ENCODE results near the gene SLC16A4. TPM values are rescaled to one million over a fixed set of nuclear protein-coding genes. Genes with fewer than 3 reads are reported as not detected.

The SLC16A4 gene
- total RNA-seq, 1 experiment from 2014 or later, result 0.46 TPM

DNA sequence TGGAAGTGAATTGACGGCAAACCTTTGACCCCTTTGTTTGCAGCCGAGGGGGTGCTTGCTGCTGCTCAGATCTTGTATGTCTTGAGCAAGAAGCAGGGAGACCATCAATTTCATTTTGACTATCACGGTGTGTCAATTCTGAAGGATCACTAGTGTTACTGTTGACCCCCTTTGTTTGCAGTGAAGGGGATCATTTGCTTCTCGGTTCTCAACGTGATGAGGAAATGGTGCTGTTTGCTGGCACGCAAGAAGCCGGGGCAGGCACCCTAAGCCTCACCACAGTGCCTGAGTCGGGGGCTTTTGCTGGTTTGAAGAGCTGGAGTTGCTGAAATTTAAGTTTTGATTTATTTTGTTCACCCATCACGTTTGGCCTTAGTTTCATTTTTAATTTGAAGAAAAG is 44.1 kb downstream of the SLC16A4 start:
- ChIA-PET CTCF (no interaction called here), POLR2A (no interaction called here)
- intact Hi-C loops (cut with micrococcal nuclease; ENCODE audit: unreplicated experiment) (no loop called here), in situ Hi-C loops (cut with HindIII; ENCODE audit: low pct_unique_long_range_greater_than_20kb, low sequenced_read_pairs) (no loop called here)
- H3K36me3 ChIP-seq (ENCODE audit: control insufficient read depth, insufficient read depth, low read length), result peaks cover 21% of the 10 kb centered on the region; the same call in 1 of the 2 replicates
- H3K4me1 ChIP-seq (ENCODE audit: control insufficient read depth, insufficient read depth, low read length), result peaks cover 43% of the 10 kb centered on the region; the same call in 1 of the 2 replicates
- H3K27ac ChIP-seq (ENCODE audit: low read length), result no peak overlapping the region
- H3K9me3 ChIP-seq (ENCODE audit: control insufficient read depth, insufficient read depth, low read depth, low read length), result no peaks in the 10 kb centered on the region
- no peak for DNase-seq (ENCODE audit: low read depth, low spot score)
- no peaks in the 10 kb centered on the region for H3K27me3 ChIP-seq (ENCODE audit: control insufficient read depth, insufficient read depth, low read length)
- no peak for ATAC-seq
- no peak for TF ChIP-seq TCF7L2 (IDR thresholded peaks at IDR 0.05; ENCODE audit: low read depth, low read length)
- TF ChIP-seq POLR2AphosphoS5 (IDR thresholded peaks at IDR 0.05; ENCODE audit: low read depth, low read length), result no peak
- BruUV-seq (replicated peaks), result no TSS peak
- H3K4me3 ChIP-seq (ENCODE audit: low read depth in 2 of 2, low read length in 2 of 2), result no peak overlapping the region

DNA sequence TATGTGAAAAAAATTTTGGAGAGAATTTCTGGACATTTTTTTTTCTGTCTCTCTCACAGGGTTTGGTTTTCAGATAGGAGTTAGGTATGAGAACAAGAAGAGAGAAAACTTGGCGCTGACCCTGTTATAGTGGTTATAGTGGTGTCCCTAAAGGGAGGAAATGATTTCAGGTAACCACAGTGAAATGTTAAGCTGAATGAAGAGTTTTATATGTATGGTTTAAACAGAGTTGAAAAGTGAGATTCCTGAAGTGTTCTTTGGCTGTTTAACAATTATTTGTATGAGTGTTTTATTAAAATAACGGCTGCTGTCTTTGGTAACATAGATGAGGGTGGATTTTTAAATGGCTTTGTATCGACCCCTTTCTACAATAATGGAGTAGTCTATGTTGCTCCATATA is 45.3 kb downstream of the SLC16A4 start:
- Histone ChIP-seq H3K9me3 (ENCODE audit: control insufficient read depth, insufficient read depth, low read depth, low read length) (no peaks in the 10 kb centered on the region), H3K27me3 (ENCODE audit: control insufficient read depth, insufficient read depth, low read length) (no peaks in the 10 kb centered on the region), H3K36me3 (ENCODE audit: control insufficient read depth, insufficient read depth, low read length) (peaks cover 22% of the 10 kb centered on the region; the same call in 1 of the 2 replicates), H3K4me1 (ENCODE audit: control insufficient read depth, insufficient read depth, low read length) (peaks cover 43% of the 10 kb centered on the region; the same call in 1 of the 2 replicates), H3K4me3 (ENCODE audit: low read depth in 2 of 2, low read length in 2 of 2) (no peak overlapping the region), H3K27ac (ENCODE audit: low read length) (no peak overlapping the region)
- TF ChIP-seq, protein P1, sequence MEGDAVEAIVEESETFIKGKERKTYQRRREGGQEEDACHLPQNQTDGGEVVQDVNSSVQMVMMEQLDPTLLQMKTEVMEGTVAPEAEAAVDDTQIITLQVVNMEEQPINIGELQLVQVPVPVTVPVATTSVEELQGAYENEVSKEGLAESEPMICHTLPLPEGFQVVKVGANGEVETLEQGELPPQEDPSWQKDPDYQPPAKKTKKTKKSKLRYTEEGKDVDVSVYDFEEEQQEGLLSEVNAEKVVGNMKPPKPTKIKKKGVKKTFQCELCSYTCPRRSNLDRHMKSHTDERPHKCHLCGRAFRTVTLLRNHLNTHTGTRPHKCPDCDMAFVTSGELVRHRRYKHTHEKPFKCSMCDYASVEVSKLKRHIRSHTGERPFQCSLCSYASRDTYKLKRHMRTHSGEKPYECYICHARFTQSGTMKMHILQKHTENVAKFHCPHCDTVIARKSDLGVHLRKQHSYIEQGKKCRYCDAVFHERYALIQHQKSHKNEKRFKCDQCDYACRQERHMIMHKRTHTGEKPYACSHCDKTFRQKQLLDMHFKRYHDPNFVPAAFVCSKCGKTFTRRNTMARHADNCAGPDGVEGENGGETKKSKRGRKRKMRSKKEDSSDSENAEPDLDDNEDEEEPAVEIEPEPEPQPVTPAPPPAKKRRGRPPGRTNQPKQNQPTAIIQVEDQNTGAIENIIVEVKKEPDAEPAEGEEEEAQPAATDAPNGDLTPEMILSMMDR (IDR thresholded peaks at IDR 0.05), result no peak
- TF ChIP-seq TCF7L2 (IDR thresholded peaks at IDR 0.05; ENCODE audit: low read depth, low read length) (no peak), SIN3A (IDR thresholded peaks at IDR 0.05; ENCODE audit: borderline replicate concordance, insufficient read depth, low read depth, low read length) (no peak)
- no peak for ATAC-seq
- BruUV-seq (replicated peaks), result no TSS peak
- ChIA-PET CTCF (no interaction called here), POLR2A (interaction anchor here (0.7 kb wide), 1 partner anchor 11 kb away, joined by 3 read pairs; no protein-coding TSS in a partner anchor)
- in situ Hi-C loops (cut with HindIII; ENCODE audit: low pct_unique_long_range_greater_than_20kb, low sequenced_read_pairs) (no loop called here), intact Hi-C loops (cut with micrococcal nuclease; ENCODE audit: unreplicated experiment) (no loop called here)
- DNase-seq (ENCODE audit: low read depth, low spot score), result no peak

DNA sequence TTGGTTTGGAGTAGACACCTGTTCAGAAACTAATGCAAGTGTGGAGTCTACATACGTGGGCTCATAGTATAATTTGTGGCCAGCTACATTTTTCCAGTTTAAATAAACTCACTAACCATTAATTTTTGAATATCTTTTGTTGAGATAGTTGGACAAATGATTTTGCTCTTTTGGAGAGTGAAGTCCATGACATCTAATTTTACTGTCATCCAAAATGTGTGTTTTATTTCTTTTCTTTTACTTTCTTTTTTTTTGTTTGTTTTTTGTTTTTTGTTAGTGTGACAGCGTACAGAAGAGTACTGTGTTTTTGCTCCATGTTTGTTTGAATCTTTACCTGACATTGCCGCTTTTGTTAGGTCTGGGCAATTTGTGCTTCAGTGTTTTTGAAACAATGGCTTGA is 46.7 kb downstream of the SLC16A4 start:
- CTCF ChIA-PET, result no interaction called here
- Histone ChIP-seq H3K9me3 (ENCODE audit: control insufficient read depth, insufficient read depth, low read depth, low read length) (no peaks in the 10 kb centered on the region), H3K36me3 (ENCODE audit: control insufficient read depth, insufficient read depth, low read length) (peaks cover 23% of the 10 kb centered on the region), H3K27ac (ENCODE audit: low read length) (no peak overlapping the region), H3K27me3 (ENCODE audit: control insufficient read depth, insufficient read depth, low read length) (no peaks in the 10 kb centered on the region), H3K4me3 (ENCODE audit: low read depth in 2 of 2, low read length in 2 of 2) (peak overlapping the region; percentile 4 to 88; a peak in 2 of 4 replicates), H3K4me1 (ENCODE audit: control insufficient read depth, insufficient read depth, low read length) (peaks cover 43% of the 10 kb centered on the region; the same call in 1 of the 2 replicates)
- TF ChIP-seq, protein P1 (IDR thresholded peaks at IDR 0.05), result no peak
- in situ Hi-C loops (cut with HindIII; ENCODE audit: low pct_unique_long_range_greater_than_20kb, low sequenced_read_pairs) (no loop called here), intact Hi-C loops (cut with micrococcal nuclease; ENCODE audit: unreplicated experiment) (no loop called here)
- no TSS peak for BruUV-seq (replicated peaks)
- POLR2A ChIA-PET, result no interaction called here
- DNase-seq (ENCODE audit: low read depth, low spot score), result no peak
- no peak for ATAC-seq

DNA sequence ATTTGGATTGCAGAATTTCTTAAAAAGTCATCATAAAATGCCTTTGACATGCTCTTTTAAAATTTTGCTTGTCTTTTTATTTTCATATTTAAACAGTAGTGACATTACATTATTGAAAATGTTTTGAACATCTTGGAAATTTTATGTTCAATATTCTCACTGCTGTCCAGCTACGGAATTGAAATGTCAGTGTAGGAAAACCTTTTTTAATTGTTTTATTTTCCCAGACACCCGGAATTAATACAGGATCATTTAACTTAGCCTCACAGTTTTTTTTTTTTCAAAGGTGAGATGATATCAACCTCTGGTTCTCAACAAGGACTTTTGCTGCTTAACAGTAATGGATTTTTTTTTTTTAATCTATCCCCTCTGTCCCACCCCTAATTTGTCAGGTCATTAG is 47.6 kb downstream of the SLC16A4 start:
- Histone ChIP-seq H3K27me3 (ENCODE audit: control insufficient read depth, insufficient read depth, low read length) (no peaks in the 10 kb centered on the region), H3K36me3 (ENCODE audit: control insufficient read depth, insufficient read depth, low read length) (peaks cover 23% of the 10 kb centered on the region), H3K4me1 (ENCODE audit: control insufficient read depth, insufficient read depth, low read length) (peaks cover 39% of the 10 kb centered on the region; the same call in 1 of the 2 replicates), H3K4me3 (ENCODE audit: low read depth in 2 of 2, low read length in 2 of 2) (peak overlapping the region; percentile 29 to 88; a peak in 3 of 4 replicates), H3K27ac (ENCODE audit: low read length) (0 out of 2 replicates have a peak overlapping the region, but pooled peaks have one; percentile 34), H3K9me3 (ENCODE audit: control insufficient read depth, insufficient read depth, low read depth, low read length) (no peaks in the 10 kb centered on the region)
- TF ChIP-seq TCF7L2 (IDR thresholded peaks at IDR 0.05; ENCODE audit: low read depth, low read length), result no peak
- DNase-seq (ENCODE audit: low read depth, low spot score) (no peak), ATAC-seq (no peak)
- CTCF ChIA-PET, result no interaction called here
- POLR2A ChIA-PET, result no interaction called here
- in situ Hi-C loops (cut with HindIII; ENCODE audit: low pct_unique_long_range_greater_than_20kb, low sequenced_read_pairs) (no loop called here), intact Hi-C loops (cut with micrococcal nuclease; ENCODE audit: unreplicated experiment) (no loop called here)
- no TSS peak for BruUV-seq (replicated peaks)
